ENCODE measurements around the gene PIKFYVE. TPM values are rescaled to one million over a fixed set of nuclear protein-coding genes. Genes with fewer than 3 reads are reported as not detected.

PIKFYVE gene
- total and polyA plus RNA-seq, 2 of the 8 experiments (the other 6 are each of a cell fraction or from before 2014, with no cell fraction given) = 8.8 to 33.5 TPM

- no peak for TF ChIP-seq CHD1 (IDR thresholded peaks at IDR 0.05; ENCODE audit: low read depth, low read length)
- TF ChIP-seq CEBPB (IDR thresholded peaks at IDR 0.05; ENCODE audit: low read depth, low read length) = no peak
- TF ChIP-seq MAFK (IDR thresholded peaks at IDR 0.05; ENCODE audit: low read depth, low read length) = no peak
- no peak for TF ChIP-seq POU5F1 (IDR thresholded peaks at IDR 0.05; ENCODE audit: low read depth, low read length)
Measured at GRCh38 chr2:208320686-208321085, 54.6 kb downstream of the PIKFYVE start (continued).
